HepG2 (cell line): ENCODE measurements around the gene TLR1. TPM values are rescaled to one million over a fixed set of nuclear protein-coding genes. Genes with fewer than 3 reads are reported as not detected.

Source experiments
- FOXA1 ChIP-seq, 2 experiments: fragments of 450-650 bp in 1 of 2; sonication (generic) in 1 of 2; formaldehyde crosslinking in 1 of 2; IDR thresholded peaks; 2 replicates each; pipeline versions ENCODE4 v1.4.0 to v1.6.1; 2016 to 2020; ENCODE audit warnings: missing genetic modification reagents in 1 of 2
- FOXJ3 ChIP-seq: sonication (generic); formaldehyde crosslinking; IDR thresholded peaks from 2 replicates; pipeline ENCODE4 v1.4.0; 2020; ENCODE audit warnings: missing genetic modification reagents, mild to moderate bottlenecking, borderline replicate concordance
- GATAD2A ChIP-seq: IDR thresholded peaks from 2 replicates; pipeline ENCODE4 v1.6.1; 2016
- GTF3A ChIP-seq: sonication (generic); formaldehyde crosslinking; conservative IDR thresholded peaks from 2 replicates; pipeline ENCODE4 v1.4.0; 2020; ENCODE audit warnings: mild to moderate bottlenecking, missing genetic modification reagents
- HNF4A ChIP-seq: sonication (generic); formaldehyde crosslinking; IDR thresholded peaks from 2 replicates; pipeline ENCODE4 v1.4.0; 2020; ENCODE audit warnings: missing genetic modification reagents
- MIXL1 ChIP-seq: IDR thresholded peaks from 2 replicates; pipeline ENCODE4 v1.6.1; 2016
- NONO ChIP-seq, 2 experiments: fragments of 450-650 bp in 1 of 2; sonication (generic) in 1 of 2; formaldehyde crosslinking in 1 of 2; IDR thresholded peaks in 1 of 2; conservative IDR thresholded peaks in 1 of 2; 2 replicates each; pipeline versions ENCODE4 v1.6.1 to v1.8.0; 2017 to 2022; ENCODE audit warnings: mild to moderate bottlenecking in 1 of 2, missing genetic modification reagents in 1 of 2, moderate library complexity in 1 of 2
- SOX5 ChIP-seq: IDR thresholded peaks from 2 replicates; pipeline ENCODE4 v1.6.1; 2016; ENCODE audit warnings: borderline replicate concordance
- polyA plus RNA-seq, 8 experiments: library from polyadenylated mRNA; depleted of rRNA in 3 of 8; stranded (reverse) in 7 of 8; unstranded in 1 of 8; fragments of >200 nt; fragmentation: Illumina TruSeq in 4 of 8; extraction: Trizol in 4 of 8; gene quantifications; 2 replicates each; pipeline versions ENCODE4 v1.2.1 to v1.2.3, GENCODE V29; 2011 to 2016; ENCODE audit warnings: low read depth in 4 of 8, missing spikeins in 1 of 8, mixed read lengths in 1 of 8; ENCODE audit not compliant: insufficient read depth in 1 of 8
- total RNA-seq, 5 experiments: library from RNA; depleted of rRNA; stranded (reverse); fragments of >200 nt; fragmentation: Illumina TruSeq; extraction: Trizol; gene quantifications; 2 replicates each; pipeline ENCODE4 v1.2.3, GENCODE V29; 2016; ENCODE audit warnings: low read depth in 1 of 5
- TF ChIP-seq, protein P1 (sequence below): sonication (generic); formaldehyde crosslinking; conservative IDR thresholded peaks from 2 replicates; pipeline ENCODE4 v1.4.0; 2020; ENCODE audit warnings: mild to moderate bottlenecking, missing genetic modification reagents, moderate library complexity
- TF ChIP-seq, protein P2 (sequence below), 2 experiments: fragments of 450-650 bp in 1 of 2; sonication (generic) in 1 of 2; formaldehyde crosslinking in 1 of 2; IDR thresholded peaks; 2 replicates each; pipeline versions ENCODE4 v1.6.1 to v1.8.0; 2016 to 2022; ENCODE audit warnings: antibody characterized with exemption in 1 of 2, mild to moderate bottlenecking in 1 of 2, missing genetic modification reagents in 1 of 2
- TF ChIP-seq, protein P3 (sequence below): IDR thresholded peaks from 2 replicates; pipeline ENCODE4 v1.6.1; 2016; ENCODE audit warnings: mild to moderate bottlenecking
- TF ChIP-seq, protein P4 (sequence below): sonication (generic); formaldehyde crosslinking; IDR thresholded peaks from 2 replicates; pipeline ENCODE4 v1.5.1; 2020; ENCODE audit warnings: mild to moderate bottlenecking, moderate library complexity, missing genetic modification reagents

TLR1 gene
- total and polyA plus RNA-seq, 2 of the 13 experiments (the other 11 are each of a cell fraction or from before 2014, with no cell fraction given) = 0.08 to 0.11 TPM

DNA sequence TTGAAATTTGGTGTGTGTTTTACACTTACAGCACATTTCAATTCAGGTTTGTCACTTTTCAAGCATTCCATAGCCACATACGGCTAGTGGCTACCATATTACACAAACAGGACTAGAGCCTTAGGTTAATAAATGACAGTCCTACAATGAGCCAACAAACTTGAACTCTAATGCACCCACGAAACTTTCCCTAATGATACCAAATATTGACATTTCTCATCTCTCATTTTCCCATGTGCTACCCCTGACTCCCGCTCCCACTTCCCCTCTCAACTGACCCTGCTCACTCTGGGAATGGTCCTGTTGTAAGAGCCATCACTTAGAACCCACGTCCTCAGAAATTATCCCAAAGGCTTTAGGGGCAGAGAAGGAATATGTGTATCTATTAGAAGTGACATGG lies 16.9 kb downstream of the TLR1 start (continued):
- TF ChIP-seq, protein P1, sequence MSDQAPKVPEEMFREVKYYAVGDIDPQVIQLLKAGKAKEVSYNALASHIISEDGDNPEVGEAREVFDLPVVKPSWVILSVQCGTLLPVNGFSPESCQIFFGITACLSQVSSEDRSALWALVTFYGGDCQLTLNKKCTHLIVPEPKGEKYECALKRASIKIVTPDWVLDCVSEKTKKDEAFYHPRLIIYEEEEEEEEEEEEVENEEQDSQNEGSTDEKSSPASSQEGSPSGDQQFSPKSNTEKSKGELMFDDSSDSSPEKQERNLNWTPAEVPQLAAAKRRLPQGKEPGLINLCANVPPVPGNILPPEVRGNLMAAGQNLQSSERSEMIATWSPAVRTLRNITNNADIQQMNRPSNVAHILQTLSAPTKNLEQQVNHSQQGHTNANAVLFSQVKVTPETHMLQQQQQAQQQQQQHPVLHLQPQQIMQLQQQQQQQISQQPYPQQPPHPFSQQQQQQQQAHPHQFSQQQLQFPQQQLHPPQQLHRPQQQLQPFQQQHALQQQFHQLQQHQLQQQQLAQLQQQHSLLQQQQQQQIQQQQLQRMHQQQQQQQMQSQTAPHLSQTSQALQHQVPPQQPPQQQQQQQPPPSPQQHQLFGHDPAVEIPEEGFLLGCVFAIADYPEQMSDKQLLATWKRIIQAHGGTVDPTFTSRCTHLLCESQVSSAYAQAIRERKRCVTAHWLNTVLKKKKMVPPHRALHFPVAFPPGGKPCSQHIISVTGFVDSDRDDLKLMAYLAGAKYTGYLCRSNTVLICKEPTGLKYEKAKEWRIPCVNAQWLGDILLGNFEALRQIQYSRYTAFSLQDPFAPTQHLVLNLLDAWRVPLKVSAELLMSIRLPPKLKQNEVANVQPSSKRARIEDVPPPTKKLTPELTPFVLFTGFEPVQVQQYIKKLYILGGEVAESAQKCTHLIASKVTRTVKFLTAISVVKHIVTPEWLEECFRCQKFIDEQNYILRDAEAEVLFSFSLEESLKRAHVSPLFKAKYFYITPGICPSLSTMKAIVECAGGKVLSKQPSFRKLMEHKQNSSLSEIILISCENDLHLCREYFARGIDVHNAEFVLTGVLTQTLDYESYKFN (CRISPR knock-in tag) = peak; percentile 57
- TF ChIP-seq GATAD2A (CRISPR knock-in tag) (peak; percentile 68), NONO (IDR thresholded peaks at IDR 0.05) (no peak), NONO (CRISPR knock-in tag; conservative IDR thresholded peaks at IDR 0.05) (0 out of 2 replicates have a peak, but pooled peaks have one; percentile 22), HNF4A (CRISPR knock-in tag) (0 out of 2 replicates have a peak, but pooled peaks have one; percentile 10), FOXA1 (IDR thresholded peaks at IDR 0.05) (no peak), FOXA1 (CRISPR knock-in tag; IDR thresholded peaks at IDR 0.05) (peak; percentile 40), SOX5 (CRISPR knock-in tag) (peak; percentile 58; the same call in 1 of the 2 replicates), GTF3A (CRISPR knock-in tag) (no peak), FOXJ3 (0 out of 2 replicates have a peak, but pooled peaks have one; percentile 45), MIXL1 (peak; percentile 53; the same call in 1 of the 2 replicates)
- TF ChIP-seq, protein P2, sequence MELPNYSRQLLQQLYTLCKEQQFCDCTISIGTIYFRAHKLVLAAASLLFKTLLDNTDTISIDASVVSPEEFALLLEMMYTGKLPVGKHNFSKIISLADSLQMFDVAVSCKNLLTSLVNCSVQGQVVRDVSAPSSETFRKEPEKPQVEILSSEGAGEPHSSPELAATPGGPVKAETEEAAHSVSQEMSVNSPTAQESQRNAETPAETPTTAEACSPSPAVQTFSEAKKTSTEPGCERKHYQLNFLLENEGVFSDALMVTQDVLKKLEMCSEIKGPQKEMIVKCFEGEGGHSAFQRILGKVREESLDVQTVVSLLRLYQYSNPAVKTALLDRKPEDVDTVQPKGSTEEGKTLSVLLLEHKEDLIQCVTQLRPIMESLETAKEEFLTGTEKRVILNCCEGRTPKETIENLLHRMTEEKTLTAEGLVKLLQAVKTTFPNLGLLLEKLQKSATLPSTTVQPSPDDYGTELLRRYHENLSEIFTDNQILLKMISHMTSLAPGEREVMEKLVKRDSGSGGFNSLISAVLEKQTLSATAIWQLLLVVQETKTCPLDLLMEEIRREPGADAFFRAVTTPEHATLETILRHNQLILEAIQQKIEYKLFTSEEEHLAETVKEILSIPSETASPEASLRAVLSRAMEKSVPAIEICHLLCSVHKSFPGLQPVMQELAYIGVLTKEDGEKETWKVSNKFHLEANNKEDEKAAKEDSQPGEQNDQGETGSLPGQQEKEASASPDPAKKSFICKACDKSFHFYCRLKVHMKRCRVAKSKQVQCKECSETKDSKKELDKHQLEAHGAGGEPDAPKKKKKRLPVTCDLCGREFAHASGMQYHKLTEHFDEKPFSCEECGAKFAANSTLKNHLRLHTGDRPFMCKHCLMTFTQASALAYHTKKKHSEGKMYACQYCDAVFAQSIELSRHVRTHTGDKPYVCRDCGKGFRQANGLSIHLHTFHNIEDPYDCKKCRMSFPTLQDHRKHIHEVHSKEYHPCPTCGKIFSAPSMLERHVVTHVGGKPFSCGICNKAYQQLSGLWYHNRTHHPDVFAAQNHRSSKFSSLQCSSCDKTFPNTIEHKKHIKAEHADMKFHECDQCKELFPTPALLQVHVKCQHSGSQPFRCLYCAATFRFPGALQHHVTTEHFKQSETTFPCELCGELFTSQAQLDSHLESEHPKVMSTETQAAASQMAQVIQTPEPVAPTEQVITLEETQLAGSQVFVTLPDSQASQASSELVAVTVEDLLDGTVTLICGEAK (IDR thresholded peaks at IDR 0.05) = no peak
- TF ChIP-seq, protein P2 (CRISPR knock-in tag; IDR thresholded peaks at IDR 0.05) = no peak
- TF ChIP-seq, protein P3, sequence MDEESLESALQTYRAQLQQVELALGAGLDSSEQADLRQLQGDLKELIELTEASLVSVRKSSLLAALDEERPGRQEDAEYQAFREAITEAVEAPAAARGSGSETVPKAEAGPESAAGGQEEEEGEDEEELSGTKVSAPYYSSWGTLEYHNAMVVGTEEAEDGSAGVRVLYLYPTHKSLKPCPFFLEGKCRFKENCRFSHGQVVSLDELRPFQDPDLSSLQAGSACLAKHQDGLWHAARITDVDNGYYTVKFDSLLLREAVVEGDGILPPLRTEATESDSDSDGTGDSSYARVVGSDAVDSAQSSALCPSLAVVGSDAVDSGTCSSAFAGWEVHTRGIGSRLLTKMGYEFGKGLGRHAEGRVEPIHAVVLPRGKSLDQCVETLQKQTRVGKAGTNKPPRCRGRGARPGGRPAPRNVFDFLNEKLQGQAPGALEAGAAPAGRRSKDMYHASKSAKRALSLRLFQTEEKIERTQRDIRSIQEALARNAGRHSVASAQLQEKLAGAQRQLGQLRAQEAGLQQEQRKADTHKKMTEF = 0 out of 2 replicates have a peak, but pooled peaks have one; percentile 14
- TF ChIP-seq, protein P4, sequence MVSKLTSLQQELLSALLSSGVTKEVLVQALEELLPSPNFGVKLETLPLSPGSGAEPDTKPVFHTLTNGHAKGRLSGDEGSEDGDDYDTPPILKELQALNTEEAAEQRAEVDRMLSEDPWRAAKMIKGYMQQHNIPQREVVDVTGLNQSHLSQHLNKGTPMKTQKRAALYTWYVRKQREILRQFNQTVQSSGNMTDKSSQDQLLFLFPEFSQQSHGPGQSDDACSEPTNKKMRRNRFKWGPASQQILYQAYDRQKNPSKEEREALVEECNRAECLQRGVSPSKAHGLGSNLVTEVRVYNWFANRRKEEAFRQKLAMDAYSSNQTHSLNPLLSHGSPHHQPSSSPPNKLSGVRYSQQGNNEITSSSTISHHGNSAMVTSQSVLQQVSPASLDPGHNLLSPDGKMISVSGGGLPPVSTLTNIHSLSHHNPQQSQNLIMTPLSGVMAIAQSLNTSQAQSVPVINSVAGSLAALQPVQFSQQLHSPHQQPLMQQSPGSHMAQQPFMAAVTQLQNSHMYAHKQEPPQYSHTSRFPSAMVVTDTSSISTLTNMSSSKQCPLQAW (CRISPR knock-in tag) = peak; percentile 84
